HG03342 (cell line): ENCODE data around the gene ANAPC7.
A peak's percentile ranks its signal among the peaks of the same experiment; 100 is the strongest.
"Not testable (repeated sequence)": the region's sequence is repeated elsewhere in the genome, so short reads cannot be mapped to it uniquely, and the experiment has no call there.

Source experiments
- ATAC-seq: cut with Tn5 transposase; IDR thresholded peaks from one replicate; pipeline ENCODE4 v1.9.1; 2021; ENCODE audit warnings: mild to moderate bottlenecking, moderate library complexity; ENCODE audit not compliant: unreplicated experiment

The ANAPC7 gene, protein sequence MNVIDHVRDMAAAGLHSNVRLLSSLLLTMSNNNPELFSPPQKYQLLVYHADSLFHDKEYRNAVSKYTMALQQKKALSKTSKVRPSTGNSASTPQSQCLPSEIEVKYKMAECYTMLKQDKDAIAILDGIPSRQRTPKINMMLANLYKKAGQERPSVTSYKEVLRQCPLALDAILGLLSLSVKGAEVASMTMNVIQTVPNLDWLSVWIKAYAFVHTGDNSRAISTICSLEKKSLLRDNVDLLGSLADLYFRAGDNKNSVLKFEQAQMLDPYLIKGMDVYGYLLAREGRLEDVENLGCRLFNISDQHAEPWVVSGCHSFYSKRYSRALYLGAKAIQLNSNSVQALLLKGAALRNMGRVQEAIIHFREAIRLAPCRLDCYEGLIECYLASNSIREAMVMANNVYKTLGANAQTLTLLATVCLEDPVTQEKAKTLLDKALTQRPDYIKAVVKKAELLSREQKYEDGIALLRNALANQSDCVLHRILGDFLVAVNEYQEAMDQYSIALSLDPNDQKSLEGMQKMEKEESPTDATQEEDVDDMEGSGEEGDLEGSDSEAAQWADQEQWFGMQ

DNA sequence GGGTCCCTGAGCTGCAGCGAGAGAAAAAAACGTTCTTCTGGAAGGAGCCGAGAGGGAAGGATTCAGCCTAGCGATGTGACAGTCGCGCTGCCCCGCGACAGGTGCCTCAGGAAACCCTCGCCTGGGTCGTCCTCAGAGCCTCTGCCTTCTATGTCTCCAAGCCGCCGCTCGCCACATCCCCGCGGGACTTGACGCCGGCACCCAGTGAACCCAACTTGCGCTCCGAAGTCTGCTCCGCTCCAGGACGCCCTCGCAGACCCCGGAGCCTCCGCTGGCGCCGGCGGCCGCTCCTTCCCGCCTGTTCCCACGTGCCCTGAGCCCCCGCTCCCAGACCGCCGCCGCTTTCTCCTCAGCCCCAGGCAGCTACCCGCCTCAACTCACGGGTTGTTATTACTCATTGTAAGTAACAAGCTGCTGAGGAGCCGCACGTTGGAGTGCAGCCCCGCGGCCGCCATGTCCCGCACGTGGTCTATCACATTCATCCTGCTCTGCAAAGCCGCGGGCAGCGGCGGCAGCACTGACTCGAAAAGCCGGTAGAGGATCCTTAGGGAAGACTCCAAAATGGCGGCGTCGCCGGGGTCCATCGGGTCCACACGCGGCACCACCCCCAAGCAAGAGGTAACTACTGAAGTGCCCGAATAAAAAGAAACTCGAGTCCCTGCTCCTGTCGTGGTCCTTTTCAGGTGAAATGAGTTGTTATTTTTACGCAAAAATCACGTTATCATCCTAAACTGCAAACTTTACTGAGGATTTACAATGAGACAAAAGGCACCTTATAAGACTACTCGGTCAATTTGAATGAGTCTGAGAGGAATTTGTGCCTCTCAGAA, at the start of gene ANAPC7:
Gene ANAPC7 (minus strand): TSS at position 563 of the 830 bp plus-strand sequence. CDS start 81 bp downstream, at position 482.
- peak; percentile 84 for ATAC-seq

GRCh38 chr12:110451263-110451662, 47.8 kb upstream of the ANAPC7 start:
- no peak for ATAC-seq

DNA sequence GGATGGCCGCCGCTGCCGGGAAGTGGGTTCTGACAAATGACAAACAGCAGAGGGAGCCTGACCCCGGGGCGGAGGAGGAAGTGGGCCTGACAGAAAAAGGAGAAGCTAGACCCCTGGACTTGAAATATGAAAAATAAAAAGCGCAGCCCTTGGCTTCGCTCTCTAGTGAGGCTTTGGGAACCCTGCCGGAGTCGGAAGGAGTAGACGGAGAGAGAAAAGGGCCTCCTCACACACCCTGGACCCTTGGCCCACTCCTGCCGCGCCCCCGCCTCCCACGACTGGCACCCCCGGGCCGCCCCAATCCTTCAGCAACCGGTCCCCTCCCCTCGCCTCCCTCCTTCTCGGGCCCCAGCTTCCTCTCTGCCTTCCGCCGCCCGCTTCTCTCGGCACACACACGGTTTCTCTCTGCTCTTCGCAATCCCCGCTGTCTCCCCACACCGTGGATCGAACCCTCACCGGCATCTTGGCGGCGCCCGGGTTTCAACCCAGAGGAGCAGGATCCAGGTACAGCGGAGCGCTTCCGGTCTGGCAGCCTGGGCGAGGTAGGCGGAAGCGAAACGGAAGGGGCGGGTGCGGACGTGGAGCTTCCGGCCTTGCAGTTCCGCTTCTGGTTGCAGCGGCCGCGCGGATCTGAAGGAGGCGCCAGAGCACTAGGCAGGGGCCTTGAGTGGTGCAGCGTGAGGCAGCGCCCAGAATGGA, 46.4 kb upstream of the ANAPC7 start, which contains the start of gene ARPC3:
Gene ARPC3 (minus strand): TSS at position 539 of the 699 bp plus-strand sequence. CDS start 77 bp downstream, at position 462.
- peak; percentile 94 for ATAC-seq

GRCh38 chr12:110444455-110444854, 40.9 kb upstream of the ANAPC7 start:
- no peak for ATAC-seq

DNA sequence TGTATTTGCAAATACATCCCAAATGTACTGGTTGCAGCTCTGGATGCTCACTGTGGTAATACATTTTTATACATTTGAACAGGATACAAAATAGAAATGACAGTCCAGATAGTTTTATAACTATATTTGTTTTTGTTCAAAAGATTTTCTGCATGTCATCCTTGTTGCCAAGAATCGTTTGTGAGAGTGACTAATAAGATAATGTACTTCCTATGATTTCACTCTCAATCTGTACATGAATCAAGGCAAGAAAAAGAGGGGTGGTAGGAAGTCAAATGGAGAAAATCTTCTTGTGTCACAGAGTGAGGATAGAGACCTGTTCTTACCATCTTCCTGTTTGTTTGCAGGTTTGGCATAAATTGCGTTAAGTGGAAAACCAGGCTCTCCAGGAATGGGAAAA, 32.7 kb upstream of the ANAPC7 start:
- no peak for ATAC-seq

GRCh38 chr12:110431957-110432587, 28.6 kb upstream of the ANAPC7 start:
- no peak for ATAC-seq

- not testable (repeated sequence) for ATAC-seq
Measured at GRCh38 chr12:110429676-110430075, 26.2 kb upstream of the ANAPC7 start.

DNA sequence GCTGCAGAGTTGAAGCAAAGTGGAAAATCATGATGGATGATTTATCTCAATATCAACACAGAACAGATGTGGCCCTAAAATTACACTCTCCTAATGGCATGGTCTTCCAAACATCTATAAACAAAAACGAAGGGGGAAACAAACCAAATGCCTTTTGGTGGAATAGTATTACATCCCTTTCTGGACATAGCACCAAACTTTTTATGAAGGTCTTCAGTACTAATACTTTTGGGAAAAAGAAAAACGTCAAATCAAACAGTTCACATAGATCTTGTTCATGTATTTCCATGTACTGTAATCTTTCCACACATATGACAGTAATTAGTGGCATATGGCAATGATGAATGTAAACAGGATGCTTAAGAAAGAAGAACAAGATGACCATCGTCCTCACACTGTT, 22.9 kb upstream of the ANAPC7 start:
- no peak for ATAC-seq

DNA sequence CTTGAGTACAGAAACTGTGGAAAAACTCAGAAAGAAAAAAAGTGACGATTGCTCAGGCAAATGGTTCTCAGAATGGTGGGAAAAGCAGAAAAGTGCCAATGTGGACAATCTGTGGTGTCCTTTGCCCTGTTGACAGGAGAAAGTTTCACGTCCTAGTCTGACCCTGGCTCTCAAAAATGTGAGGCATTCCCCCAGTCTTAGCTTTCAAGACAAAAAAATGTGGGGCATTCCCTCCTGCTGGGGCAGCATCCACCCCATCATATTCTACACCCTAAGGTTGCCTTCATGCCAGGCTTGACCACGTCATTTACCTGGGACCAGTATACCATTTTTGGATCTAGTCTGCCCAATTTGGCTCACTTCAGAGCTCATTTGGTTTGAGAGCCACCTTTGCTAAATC, 20.7 kb upstream of the ANAPC7 start:
- no peak for ATAC-seq

DNA sequence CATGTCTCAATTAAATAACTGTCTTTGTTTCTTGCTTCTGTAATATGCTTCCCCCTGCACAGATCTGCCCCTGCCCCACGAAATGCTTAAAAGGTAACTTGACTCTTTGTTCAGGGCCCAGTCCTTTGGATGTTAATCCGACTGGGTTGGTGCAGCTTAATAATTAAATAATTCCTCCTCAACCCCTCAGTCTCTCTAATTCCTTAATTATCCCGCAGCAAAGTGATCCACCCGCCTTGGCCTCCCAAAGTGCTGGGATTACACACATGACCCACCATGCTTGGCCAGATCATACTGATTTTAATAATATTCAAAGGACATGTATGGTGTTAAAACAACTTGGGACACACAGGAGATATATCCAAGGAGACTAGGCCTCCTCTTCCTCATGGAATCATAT, 18.2 kb upstream of the ANAPC7 start:
- ATAC-seq = no peak

DNA sequence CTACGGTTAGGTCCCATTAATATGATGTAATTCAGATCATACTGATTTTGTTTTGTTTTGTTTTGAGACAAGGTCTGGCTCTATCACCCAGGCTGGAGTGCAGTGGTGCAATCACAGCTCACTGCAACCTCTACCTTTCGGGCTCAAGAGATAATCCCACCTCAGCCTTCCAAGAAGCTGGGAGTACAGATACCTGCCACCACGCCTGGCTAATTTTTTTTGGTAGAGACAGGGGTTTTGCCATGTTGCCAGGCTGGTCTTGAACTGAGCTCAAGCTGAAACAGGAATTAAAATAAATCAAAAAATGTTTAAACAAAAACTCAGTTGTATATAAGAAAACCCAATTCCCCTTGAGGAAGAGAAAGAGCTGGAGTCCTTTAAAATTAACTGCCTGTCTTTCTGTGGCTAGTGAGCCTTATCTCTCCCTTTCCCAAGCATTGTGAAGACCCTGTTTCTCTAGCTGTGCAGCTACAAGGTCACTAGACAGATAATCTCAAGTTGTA, 17.7 kb upstream of the ANAPC7 start:
- ATAC-seq = no peak

GRCh38 chr12:110420644-110421043, 17.1 kb upstream of the ANAPC7 start:
- not testable (repeated sequence) for ATAC-seq

DNA sequence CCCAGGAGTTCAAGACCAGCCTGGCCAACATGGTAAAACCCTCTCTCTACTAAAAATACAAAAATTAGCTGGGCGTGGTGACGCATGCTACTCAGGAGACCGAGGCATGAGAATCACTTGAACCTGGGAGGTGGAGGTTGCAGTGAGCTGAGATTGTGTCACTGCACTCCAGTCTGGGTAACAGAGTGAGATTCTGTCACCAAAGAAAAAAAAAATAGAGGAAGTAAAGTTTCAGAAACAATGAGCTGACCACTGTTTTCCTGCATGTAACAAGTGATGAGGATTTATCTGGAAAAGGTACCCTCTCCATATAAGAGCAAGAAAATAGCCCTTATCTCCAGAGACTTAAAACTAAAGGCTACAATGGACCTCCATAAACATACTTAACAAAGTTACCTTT, 13.6 kb upstream of the ANAPC7 start:
- ATAC-seq = not testable (repeated sequence)

GRCh38 chr12:110410086-110410485, 6.6 kb upstream of the ANAPC7 start:
- ATAC-seq = not testable (repeated sequence)

DNA sequence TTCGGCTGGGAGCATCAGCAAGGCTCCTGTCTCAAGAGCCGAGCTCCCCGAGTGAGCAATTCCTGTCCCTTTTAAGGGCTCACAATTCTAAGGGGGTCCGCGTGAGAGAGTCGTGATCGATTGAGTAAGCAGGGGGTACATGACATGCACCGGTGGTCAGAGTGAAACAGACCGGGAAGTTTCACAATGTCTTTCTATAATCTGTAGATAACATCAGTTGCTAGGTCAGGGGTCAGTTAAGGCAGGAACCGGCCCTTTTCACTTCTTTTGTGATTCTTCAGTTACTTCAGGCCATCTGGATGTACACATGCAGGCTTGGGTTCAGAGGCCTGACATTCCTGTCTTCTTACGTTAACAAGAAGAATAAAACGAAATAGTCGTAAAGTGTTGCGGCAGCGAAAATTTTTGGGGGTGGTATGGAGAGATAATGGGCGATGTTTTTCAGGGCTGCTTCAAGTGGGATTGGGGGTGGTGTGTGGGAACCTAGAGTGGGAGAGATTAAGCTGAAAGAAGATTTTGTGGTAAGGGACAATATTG, 1.7 kb upstream of the ANAPC7 start:
- ATAC-seq = not testable (repeated sequence)

- peak; percentile 41 for ATAC-seq
Measured at GRCh38 chr12:110403976-110404682, 621 bp upstream of the ANAPC7 start.

- no peak for ATAC-seq
Measured at GRCh38 chr12:110382683-110383082, 20.8 kb downstream of the ANAPC7 start.

DNA sequence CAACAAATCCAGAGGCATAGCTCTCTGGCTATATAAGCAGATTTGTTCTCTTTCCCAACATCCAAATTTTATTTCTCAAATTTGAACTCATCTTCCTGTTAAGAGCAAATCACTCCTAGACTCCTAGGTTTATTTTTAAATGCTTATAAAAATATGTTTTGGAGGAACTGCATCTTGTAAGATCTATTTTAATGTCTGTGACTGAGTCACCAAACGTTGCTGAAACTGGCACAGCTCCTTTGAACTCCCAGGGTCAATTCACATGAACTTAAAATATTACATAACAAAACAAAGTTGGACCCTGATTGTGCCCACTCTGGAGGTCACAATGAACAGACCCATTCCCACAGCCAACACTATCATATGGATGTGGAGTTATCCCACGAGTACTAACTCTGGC, 23.9 kb downstream of the ANAPC7 start:
- no peak for ATAC-seq

GRCh38 chr12:110379197-110379596, 24.3 kb downstream of the ANAPC7 start:
- ATAC-seq = no peak
